HG02943 (cell line): ENCODE data around the gene EFNA1.
"Not testable (repeated sequence)": the region's sequence is repeated elsewhere in the genome, so short reads cannot be mapped to it uniquely, and the experiment has no call there.

ENCODE experiments used
- ATAC-seq: cut with Tn5 transposase; IDR thresholded peaks from one replicate; pipeline ENCODE4 v1.9.1; 2021; ENCODE audit warnings: mild to moderate bottlenecking, low read depth, moderate library complexity; ENCODE audit not compliant: unreplicated experiment

Gene EFNA1

GRCh38 chr1:155140630-155140953 is 12.9 kb downstream of the EFNA1 start:
- no peak for ATAC-seq

GRCh38 chr1:155141749-155142148 is 14.1 kb downstream of the EFNA1 start:
- ATAC-seq, result no peak

- ATAC-seq, result no peak
Measured at GRCh38 chr1:155145491-155145890, 17.8 kb downstream of the EFNA1 start.

GRCh38 chr1:155155996-155156643 is 28.4 kb downstream of the EFNA1 start:
- ATAC-seq, result not testable (repeated sequence)

- ATAC-seq, result no peak
Measured at GRCh38 chr1:155158991-155159390, 31.3 kb downstream of the EFNA1 start.

- no peak for ATAC-seq
Measured at GRCh38 chr1:155160128-155160527, 32.5 kb downstream of the EFNA1 start.

GRCh38 chr1:155162631-155163030 is 35.0 kb downstream of the EFNA1 start:
- ATAC-seq, result not testable (repeated sequence)

GRCh38 chr1:155163785-155164184 is 36.1 kb downstream of the EFNA1 start:
- ATAC-seq, result not testable (repeated sequence)

GRCh38 chr1:155164625-155165024 is 36.9 kb downstream of the EFNA1 start:
- not testable (repeated sequence) for ATAC-seq

- no peak for ATAC-seq
Measured at GRCh38 chr1:155166051-155166470, 38.4 kb downstream of the EFNA1 start.

GRCh38 chr1:155166471-155167165 is 38.9 kb downstream of the EFNA1 start:
- no peak for ATAC-seq

- no peak for ATAC-seq
Measured at GRCh38 chr1:155167166-155168104, 39.8 kb downstream of the EFNA1 start.

GRCh38 chr1:155168105-155168445 is 40.4 kb downstream of the EFNA1 start:
- not testable (repeated sequence) for ATAC-seq

- no peak for ATAC-seq
Measured at GRCh38 chr1:155168456-155169210, 41.0 kb downstream of the EFNA1 start.

- ATAC-seq, result no peak
Measured at GRCh38 chr1:155169541-155169940, 41.9 kb downstream of the EFNA1 start.

GRCh38 chr1:155170101-155170785 is 42.6 kb downstream of the EFNA1 start:
- ATAC-seq, result no peak

GRCh38 chr1:155170806-155171205 is 43.1 kb downstream of the EFNA1 start:
- no peak for ATAC-seq

- peak; percentile 14 for ATAC-seq
Measured at GRCh38 chr1:155171836-155172731, 44.4 kb downstream of the EFNA1 start.
